ENCODE measurements around the gene CFAP70. TPM values are rescaled to one million over a fixed set of nuclear protein-coding genes. Genes with fewer than 3 reads are reported as not detected.

Gene CFAP70
- total RNA-seq, 2 experiments from 2014 or later: 0.33 to 0.80 TPM

GRCh38 chr10:73205890-73206289 lies 152.8 kb downstream of the CFAP70 start:
- CTCF ChIA-PET: no interaction called here
- H3K4me1 Mint-ChIP-seq (ENCODE audit: low read depth): no peaks in the 10 kb centered on the region
- POLR2A ChIA-PET: no interaction called here
- no peak overlapping the region for H3K4me3 Mint-ChIP-seq
- H3K9me3 Mint-ChIP-seq: peaks cover 5% of the 10 kb centered on the region
- peaks cover 9% of the 10 kb centered on the region for H3K36me3 Mint-ChIP-seq
- DNase-seq: no peak
- no peaks in the 10 kb centered on the region for H3K27me3 Mint-ChIP-seq
- no peak overlapping the region for H3K27ac Mint-ChIP-seq
- intact Hi-C loops (cut with micrococcal nuclease): no loop called here

- intact Hi-C loops (cut with micrococcal nuclease): no loop called here
- Mint-ChIP-seq H3K4me1 (ENCODE audit: low read depth) (no peaks in the 10 kb centered on the region), H3K9me3 (peaks cover 5% of the 10 kb centered on the region), H3K27ac (no peak overlapping the region), H3K36me3 (peaks cover 8% of the 10 kb centered on the region), H3K27me3 (no peaks in the 10 kb centered on the region), H3K4me3 (no peak overlapping the region)
- ChIA-PET CTCF (no interaction called here), POLR2A (no interaction called here)
- no peak for DNase-seq
These were observed 153.6 kb downstream of the CFAP70 start for GRCh38 chr10:73205081-73205480.

Other genes with a start within 250 kb of the CFAP70 start
- 1 to 10 TPM; 1.0 to 1.4 TPM for gene NUDT13, start 248.4 kb downstream of the CFAP70 start, total RNA-seq
- 10 to 100 TPM; 37.5 to 37.7 TPM for gene ECD, start 190.9 kb downstream of the CFAP70 start, total RNA-seq
- gene FAM149B1, start 190.7 kb downstream of the CFAP70 start, total RNA-seq: 10 to 100 TPM; 12.8 to 14.6 TPM
- 10 to 100 TPM; 45.8 to 49.3 TPM for gene DNAJC9, start 111.6 kb downstream of the CFAP70 start, total RNA-seq
- 100 to 1,000 TPM; 136 to 139 TPM for gene MRPS16, start 106.2 kb downstream of the CFAP70 start, total RNA-seq
- 100 to 1,000 TPM; 138 to 143 TPM for gene ANXA7, start 55.2 kb upstream of the CFAP70 start, total RNA-seq
- gene MSS51, start 74.7 kb upstream of the CFAP70 start, total RNA-seq: 1 to 10 TPM; 2.1 to 2.5 TPM
- gene PPP3CB, start 137.2 kb upstream of the CFAP70 start, total RNA-seq: 10 to 100 TPM; 48.4 to 50.2 TPM
- gene USP54, start 232.5 kb upstream of the CFAP70 start, total RNA-seq: 1 to 10 TPM; 4.9 to 5.3 TPM